CD4-positive, alpha-beta T cell (primary cell): Measurements from ENCODE around the gene PLXNA2. TPM values are rescaled to one million over a fixed set of nuclear protein-coding genes. Genes with fewer than 3 reads are reported as not detected.

ENCODE experiments used
- ATAC-seq: fragments of 200-7000 bp; cut with Tn5 transposase; one replicate; pipeline ENCODE4 v1.10.0; 2022; ENCODE audit warnings: mild to moderate bottlenecking; ENCODE audit not compliant: poor library complexity
- CTCF ChIA-PET: fragments of 350-600 bp; sonication (Branson Sonifier 250); formaldehyde crosslinking; loops from one replicate; lab custom pipeline; 2021; ENCODE audit warnings: antibody characterized with exemption, inconsistent platforms; lab: Charles Lee
- POLR2A ChIA-PET: fragments of 350-600 bp; sonication (Branson Sonifier 250); formaldehyde crosslinking; loops from one replicate; lab custom pipeline; 2021; ENCODE audit warnings: antibody characterized with exemption, inconsistent platforms; lab: Charles Lee
- DNase-seq, 14 experiments: peaks; one replicate each; pipeline ENCODE4 v3.0.0-alpha.2; 2013 to 2020; ENCODE audit warnings: mixed read lengths in 2 of 14
- H3K27ac ChIP-seq, 2 donors: one replicate each; pipeline versions ENCODE4 v1.5.1 to v1.7.0; 2013; ENCODE audit warnings: low read length in 2 of 2, low read depth in 1 of 2, mild to moderate bottlenecking in 1 of 2
- H3K27me3 ChIP-seq, 2 experiments: 1 replicate in 1 of 2; 2 replicates in 1 of 2; pipeline versions ENCODE4 v1.6.1 to v1.7.0; 2013; ENCODE audit warnings: low read length in 2 of 2, control low read depth in 1 of 2, mild to moderate bottlenecking in 1 of 2, moderate library complexity in 1 of 2; ENCODE audit not compliant: insufficient read depth in 2 of 2, control insufficient read depth in 1 of 2
- H3K36me3 ChIP-seq: one replicate; pipeline ENCODE4 v1.6.1; 2013; ENCODE audit warnings: low read length, control low read depth; ENCODE audit not compliant: insufficient read depth
- H3K4me1 ChIP-seq: one replicate; pipeline ENCODE4 v1.6.1; 2013; ENCODE audit warnings: low read length, control low read depth; ENCODE audit not compliant: insufficient read depth
- H3K4me3 ChIP-seq: one replicate; pipeline ENCODE4 v1.5.1; 2013; ENCODE audit warnings: mild to moderate bottlenecking, low read length, moderate library complexity
- H3K9me3 ChIP-seq, 2 experiments: 1 replicate in 1 of 2; 2 replicates in 1 of 2; pipeline versions ENCODE4 v1.6.1 to v1.7.0; 2013; ENCODE audit warnings: low read length in 2 of 2, mild to moderate bottlenecking in 2 of 2, control low read depth in 1 of 2, moderate library complexity in 1 of 2; ENCODE audit not compliant: control insufficient read depth in 1 of 2, insufficient read depth in 1 of 2
- H3K27ac Mint-ChIP-seq: one replicate; pipeline ENCODE4 v1.8.0; 2020; ENCODE audit warnings: mixed read lengths
- H3K27me3 Mint-ChIP-seq: one replicate; pipeline ENCODE4 v1.8.0; 2021; ENCODE audit warnings: mixed read lengths
- H3K36me3 Mint-ChIP-seq: one replicate; pipeline ENCODE4 v1.8.0; 2021; ENCODE audit warnings: low read depth, mixed read lengths
- H3K4me1 Mint-ChIP-seq: one replicate; pipeline ENCODE4 v1.8.0; 2021; ENCODE audit warnings: low read depth, mixed read lengths
- H3K4me3 Mint-ChIP-seq: one replicate; pipeline ENCODE4 v1.8.0; 2020; ENCODE audit warnings: mild to moderate bottlenecking, mixed read lengths
- H3K9me3 Mint-ChIP-seq: one replicate; pipeline ENCODE4 v1.8.0; 2020; ENCODE audit warnings: mixed read lengths
- intact Hi-C, 2 experiments: fragments of 100-400 bp; cut with DNase I in 1 of 2; cut with micrococcal nuclease in 1 of 2; formaldehyde crosslinking; loops; one replicate each; pipeline versions ENCODE4 v1.15.1 to v1.9.0; 2023 to 2025; cut with DNase I, micrococcal nuclease
- total RNA-seq, 174 experiments: library from RNA in 2 of 174; stranded (reverse) in 2 of 174; gene quantifications; one replicate each; pipeline ENCODE4 v1.2.3 and lab custom pipeline; 2021 to 2026
- TF ChIP-seq, protein P1 (sequence below): fragments of 200-600 bp; IDR thresholded peaks from one replicate; pipeline ENCODE4 v1.8.0; 2022; ENCODE audit warnings: antibody characterized with exemption, mild to moderate bottlenecking

Gene PLXNA2
- total RNA-seq, 2 experiments from 2014 or later = 0.75 to 0.77 TPM

DNA sequence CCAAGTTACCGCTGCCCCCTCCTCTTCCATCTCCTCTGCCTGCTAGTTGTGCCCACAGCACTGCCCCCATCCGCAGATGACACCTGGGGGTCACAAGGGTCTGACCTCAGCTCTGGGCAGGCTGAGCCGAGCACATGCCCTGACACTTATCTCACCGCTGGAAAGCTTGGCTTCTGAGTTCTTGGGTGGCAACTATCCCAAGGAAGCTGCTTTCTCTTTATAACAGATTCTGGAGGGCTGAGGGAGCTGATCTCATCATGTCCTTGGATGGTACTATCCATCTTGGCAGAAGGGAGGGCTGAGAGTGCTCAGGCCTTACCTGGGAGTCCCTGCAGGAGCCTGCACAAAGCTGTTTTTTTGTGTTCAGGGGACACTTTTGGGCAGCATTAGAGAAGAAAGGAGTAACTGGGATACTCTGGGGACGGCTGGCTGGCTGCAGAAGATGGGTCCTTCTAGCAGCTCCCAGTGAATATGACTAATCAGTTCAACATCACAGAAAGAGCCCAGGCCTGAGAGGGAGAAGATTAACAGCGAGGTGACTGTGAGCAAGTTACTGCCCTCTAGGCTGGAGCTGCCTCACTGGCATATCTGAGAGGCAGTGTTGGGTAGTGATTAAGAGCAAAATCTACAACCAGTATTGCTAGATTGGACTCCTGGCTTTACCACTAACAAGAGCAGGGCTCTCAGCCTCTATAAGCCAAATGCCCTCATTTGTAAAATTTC, 71.6 kb downstream of the PLXNA2 start:
- Mint-ChIP-seq H3K4me1 (no peaks in the 10 kb centered on the region), H3K27ac (no peak overlapping the region), H3K27me3 (no peaks in the 10 kb centered on the region), H3K36me3 (no peaks in the 10 kb centered on the region), H3K9me3 (no peaks in the 10 kb centered on the region), H3K4me3 (no peak overlapping the region)
- Histone ChIP-seq H3K27me3 (peaks cover 0 to 1% of the 10 kb centered on the region in 2 experiments), H3K9me3 (no peaks in the 10 kb centered on the region), H3K27ac (no peak overlapping the region), H3K4me1 (no peaks in the 10 kb centered on the region), H3K36me3 (no peaks in the 10 kb centered on the region), H3K4me3 (no peak overlapping the region)
- TF ChIP-seq, protein P1, sequence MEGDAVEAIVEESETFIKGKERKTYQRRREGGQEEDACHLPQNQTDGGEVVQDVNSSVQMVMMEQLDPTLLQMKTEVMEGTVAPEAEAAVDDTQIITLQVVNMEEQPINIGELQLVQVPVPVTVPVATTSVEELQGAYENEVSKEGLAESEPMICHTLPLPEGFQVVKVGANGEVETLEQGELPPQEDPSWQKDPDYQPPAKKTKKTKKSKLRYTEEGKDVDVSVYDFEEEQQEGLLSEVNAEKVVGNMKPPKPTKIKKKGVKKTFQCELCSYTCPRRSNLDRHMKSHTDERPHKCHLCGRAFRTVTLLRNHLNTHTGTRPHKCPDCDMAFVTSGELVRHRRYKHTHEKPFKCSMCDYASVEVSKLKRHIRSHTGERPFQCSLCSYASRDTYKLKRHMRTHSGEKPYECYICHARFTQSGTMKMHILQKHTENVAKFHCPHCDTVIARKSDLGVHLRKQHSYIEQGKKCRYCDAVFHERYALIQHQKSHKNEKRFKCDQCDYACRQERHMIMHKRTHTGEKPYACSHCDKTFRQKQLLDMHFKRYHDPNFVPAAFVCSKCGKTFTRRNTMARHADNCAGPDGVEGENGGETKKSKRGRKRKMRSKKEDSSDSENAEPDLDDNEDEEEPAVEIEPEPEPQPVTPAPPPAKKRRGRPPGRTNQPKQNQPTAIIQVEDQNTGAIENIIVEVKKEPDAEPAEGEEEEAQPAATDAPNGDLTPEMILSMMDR = no peak
- ATAC-seq (no peak), DNase-seq (no peak)
- intact Hi-C loops = no loop called here
- ChIA-PET POLR2A (no interaction called here), CTCF (no interaction called here)

DNA sequence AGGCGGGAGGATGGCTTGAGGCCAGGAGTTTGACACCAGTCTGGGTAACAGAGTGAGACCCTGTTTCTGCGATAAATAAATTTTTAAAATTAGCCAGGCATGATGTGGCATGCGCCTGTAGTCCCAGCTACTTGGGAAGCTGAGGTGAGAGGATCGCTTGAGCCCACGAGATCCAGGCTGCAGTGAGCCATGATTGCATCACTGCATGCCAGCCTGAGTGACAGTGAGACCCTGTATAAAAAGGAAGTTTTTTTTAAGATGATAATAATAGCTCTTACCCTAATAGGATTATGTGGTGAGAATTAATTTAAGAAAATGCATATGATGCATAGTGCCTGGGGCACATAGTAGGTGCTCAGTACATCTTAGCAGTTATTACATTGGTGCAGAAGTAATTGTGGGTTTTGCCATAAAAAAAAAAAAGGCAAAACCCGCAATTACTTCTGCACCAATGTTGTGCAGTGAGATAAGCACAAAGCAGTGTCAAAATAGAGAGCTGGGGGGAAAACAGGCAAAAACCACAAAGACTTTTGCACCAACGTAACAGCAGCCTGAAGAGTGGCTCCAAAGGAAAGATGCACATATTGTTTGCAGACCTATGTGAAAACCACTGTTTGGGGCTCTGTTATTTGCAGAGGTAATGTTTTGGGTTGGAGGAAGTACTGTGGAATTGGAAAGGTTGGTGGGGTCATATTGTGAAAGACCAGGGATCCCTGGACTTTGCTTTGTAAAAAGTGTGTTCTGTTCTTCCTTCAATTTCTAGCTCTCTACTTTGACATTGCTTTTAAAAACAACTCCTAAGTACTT, 72.4 kb downstream of the PLXNA2 start:
- H3K27ac Mint-ChIP-seq = no peak overlapping the region

DNA sequence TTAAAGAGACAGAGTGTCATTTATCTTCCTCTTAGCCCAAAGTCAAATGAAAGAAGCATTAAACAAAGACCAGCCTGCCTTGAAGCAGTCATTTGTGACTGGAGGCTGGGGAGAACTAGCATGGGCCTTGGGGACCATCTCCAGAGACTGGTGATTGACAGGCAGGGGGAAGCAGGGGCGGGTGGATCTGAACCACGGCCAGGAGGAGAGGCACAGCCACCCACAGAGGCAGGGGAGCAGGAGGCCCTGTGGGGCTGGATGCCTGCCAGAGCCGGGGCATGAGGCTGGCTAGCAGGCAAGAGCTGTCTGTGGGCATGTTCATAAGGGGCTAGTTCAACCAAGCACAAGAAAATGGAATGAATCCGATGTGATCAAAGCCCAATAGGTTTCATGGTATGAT, 73.9 kb downstream of the PLXNA2 start:
- Mint-ChIP-seq H3K4me3 (no peak overlapping the region), H3K27ac (no peak overlapping the region), H3K36me3 (no peaks in the 10 kb centered on the region), H3K4me1 (no peaks in the 10 kb centered on the region), H3K27me3 (peaks cover 12% of the 10 kb centered on the region), H3K9me3 (no peaks in the 10 kb centered on the region)
- Histone ChIP-seq H3K4me1 (no peaks in the 10 kb centered on the region), H3K27ac (no peak overlapping the region), H3K4me3 (no peak overlapping the region), H3K27me3 (peaks cover 0 to 2% of the 10 kb centered on the region in 2 experiments), H3K36me3 (no peaks in the 10 kb centered on the region), H3K9me3 (no peaks in the 10 kb centered on the region)
- ChIA-PET POLR2A (no interaction called here), CTCF (no interaction called here)
- ATAC-seq (no peak), DNase-seq (no peak)
- TF ChIP-seq, protein P1 = no peak
- intact Hi-C loops = no loop called here

More for the DNA sequence above, 72.4 kb downstream of the PLXNA2 start:
- Histone ChIP-seq H3K27ac (no peak overlapping the region), H3K4me3 (no peak overlapping the region), H3K4me1 (no peaks in the 10 kb centered on the region), H3K27me3 (peaks cover 0 to 2% of the 10 kb centered on the region in 2 experiments), H3K9me3 (no peaks in the 10 kb centered on the region), H3K36me3 (no peaks in the 10 kb centered on the region)
- CTCF ChIA-PET = no interaction called here
- Mint-ChIP-seq H3K4me1 (no peaks in the 10 kb centered on the region), H3K4me3 (no peak overlapping the region), H3K27me3 (no peaks in the 10 kb centered on the region), H3K36me3 (no peaks in the 10 kb centered on the region), H3K9me3 (no peaks in the 10 kb centered on the region)
- intact Hi-C loops = no loop called here
- no peak for DNase-seq
- POLR2A ChIA-PET = no interaction called here
- ATAC-seq = no peak
- TF ChIP-seq, protein P1 = no peak
